ENCODE measurements around the gene HYAL3.

GRCh38 chr3:50318615-50319014, 19.4 kb upstream of the HYAL3 start:
- no peak for TF ChIP-seq POLR2A (IDR thresholded peaks at IDR 0.05; ENCODE audit: low read depth)
- no peak for TF ChIP-seq CTCF (IDR thresholded peaks at IDR 0.05)
- no peak for TF ChIP-seq EP300 (IDR thresholded peaks at IDR 0.05)
- no peak for TF ChIP-seq POLR2AphosphoS5 (IDR thresholded peaks at IDR 0.05)

All from esophagus muscularis mucosa (tissue), 4 donors.